GM13977 (cell line): Measurements from ENCODE around the gene PCDH9.

Experiments used
- DNase-seq: peaks from one replicate; pipeline ENCODE4 v3.0.0; 2012; ENCODE audit warnings: low spot score
- CTCF ChIP-seq: IDR thresholded peaks from 2 replicates; pipeline ENCODE4 v1.5.1; 2012; ENCODE audit warnings: mild to moderate bottlenecking, control low read depth; ENCODE audit not compliant: insufficient read depth; ENCODE audit errors: extremely low read depth, missing control alignments
- in situ Hi-C: fragments of 300-500 bp; cut with MboI; formaldehyde crosslinking; loops from one replicate; pipeline ENCODE4 v1.12.0; 2022; ENCODE audit warnings: low sequenced_read_pairs, low pct_unique_long_range_greater_than_20kb, mixed read lengths, inconsistent platforms; ENCODE audit not compliant: unreplicated experiment

The PCDH9 gene

GRCh38 chr13:66665991-66666390, 564.1 kb downstream of the PCDH9 start:
- in situ Hi-C loops: no loop called here
- DNase-seq: no peak

GRCh38 chr13:66663711-66664110, 566.4 kb downstream of the PCDH9 start:
- DNase-seq: no peak
- in situ Hi-C loops: no loop called here
- no peak for TF ChIP-seq CTCF

More at GRCh38 chr13:66665991-66666390, 564.1 kb downstream of the PCDH9 start:
- TF ChIP-seq CTCF: no peak

- no peak for DNase-seq
- in situ Hi-C loops: no loop called here
- no peak for TF ChIP-seq CTCF
These were observed 566.9 kb downstream of the PCDH9 start for GRCh38 chr13:66663206-66663605.

GRCh38 chr13:66661336-66661735, 568.8 kb downstream of the PCDH9 start:
- in situ Hi-C loops: no loop called here

GRCh38 chr13:66660468-66660813, 569.7 kb downstream of the PCDH9 start:
- DNase-seq: no peak
- TF ChIP-seq CTCF: no peak
- in situ Hi-C loops: no loop called here

More at GRCh38 chr13:66661336-66661735, 568.8 kb downstream of the PCDH9 start:
- DNase-seq: no peak
- no peak for TF ChIP-seq CTCF

- in situ Hi-C loops: no loop called here
- DNase-seq: no peak
- TF ChIP-seq CTCF: no peak
These were observed 570.3 kb downstream of the PCDH9 start for GRCh38 chr13:66659701-66660467.
